MM.1S (cell line): Measurements from ENCODE around the gene SGSM1.

ENCODE experiments used
- DNase-seq: peaks from one replicate; pipeline ENCODE4 v3.0.0-alpha.2; 2015
- H2AFZ ChIP-seq: fragments of 300-600 bp; sonication (generic); 2 replicates; pipeline ENCODE4 v1.6.0; 2016; ENCODE audit warnings: antibody characterized with exemption, low read length
- H3F3A ChIP-seq: fragments of 300-600 bp; sonication (generic); 2 replicates; pipeline ENCODE4 v1.6.1; 2016; ENCODE audit warnings: mild to moderate bottlenecking, antibody characterized with exemption, low read length, moderate library complexity, mixed read lengths; ENCODE audit not compliant: insufficient read depth
- H3K27ac ChIP-seq: fragments of 300-600 bp; sonication (generic); 2 replicates; pipeline ENCODE4 v1.5.1; 2016; ENCODE audit warnings: mild to moderate bottlenecking, low read length
- H3K27me3 ChIP-seq: fragments of 300-600 bp; sonication (generic); replicated peaks from 2 replicates; pipeline ENCODE4 v1.6.0; 2016; ENCODE audit warnings: low read length; ENCODE audit not compliant: insufficient read depth
- H3K36me3 ChIP-seq: fragments of 300-600 bp; sonication (generic); replicated peaks from 2 replicates; pipeline ENCODE4 v1.6.1; 2016; ENCODE audit warnings: mild to moderate bottlenecking, low read length, mixed read lengths; ENCODE audit not compliant: insufficient read depth
- H3K4me1 ChIP-seq: fragments of 300-600 bp; sonication (generic); 2 replicates; pipeline ENCODE4 v1.6.1; 2016; ENCODE audit warnings: low read length, mixed read lengths
- H3K4me2 ChIP-seq: fragments of 300-600 bp; sonication (generic); 2 replicates; pipeline ENCODE4 v1.6.0; 2016; ENCODE audit warnings: low read depth, low read length
- H3K4me3 ChIP-seq: fragments of 300-600 bp; sonication (generic); 2 replicates; pipeline ENCODE4 v1.5.1; 2016; ENCODE audit warnings: low read length, mixed read lengths
- H3K79me2 ChIP-seq: fragments of 300-600 bp; sonication (generic); 2 replicates; pipeline ENCODE4 v1.6.1; 2016; ENCODE audit warnings: mixed run types, low read length, mixed read lengths
- H3K9ac ChIP-seq: fragments of 300-600 bp; sonication (generic); 2 replicates; pipeline ENCODE4 v1.6.1; 2016; ENCODE audit warnings: low read length, mixed read lengths
- H3K9me2 ChIP-seq: fragments of 300-600 bp; sonication (generic); replicated peaks from 2 replicates; pipeline ENCODE4 v1.6.1; 2016; ENCODE audit warnings: mild to moderate bottlenecking, low read length, mixed read lengths; ENCODE audit not compliant: insufficient read depth
- H3K9me3 ChIP-seq: fragments of 300-600 bp; sonication (generic); replicated peaks from 2 replicates; pipeline ENCODE4 v1.6.1; 2016; ENCODE audit warnings: mild to moderate bottlenecking, low read length, mixed read lengths; ENCODE audit not compliant: insufficient read depth
- H4K20me1 ChIP-seq: fragments of 300-600 bp; sonication (generic); 2 replicates; pipeline ENCODE4 v1.6.1; 2016; ENCODE audit warnings: mild to moderate bottlenecking, low read length, moderate library complexity, mixed read lengths; ENCODE audit not compliant: insufficient read depth
- CTCF ChIP-seq: fragments of 300-600 bp; sonication (generic); IDR thresholded peaks from 2 replicates; pipeline ENCODE4 v1.5.1; 2016; ENCODE audit warnings: antibody characterized with exemption, low read length, mixed read lengths
- EZH2 ChIP-seq: fragments of 300-600 bp; sonication (generic); optimal IDR thresholded peaks from 2 replicates; pipeline ENCODE3; 2017; ENCODE audit warnings: low read depth, mild to moderate bottlenecking, antibody characterized with exemption, low read length, mixed read lengths
- EZH2phosphoT487 ChIP-seq: fragments of 300-600 bp; sonication (generic); IDR thresholded peaks from 2 replicates; pipeline ENCODE4 v1.6.1; 2018; ENCODE audit warnings: antibody characterized with exemption, low read length

The SGSM1 gene

GRCh38 chr22:24765166-24765565 lies 40.8 kb upstream of the SGSM1 start:
- TF ChIP-seq EZH2phosphoT487 = no peak
- TF ChIP-seq CTCF = no peak
- TF ChIP-seq EZH2 = no peak
- Histone ChIP-seq H3K9me2 (no peaks in the 10 kb centered on the region), H3K9me3 (no peaks in the 10 kb centered on the region), H3K4me3 (no peak overlapping the region), H3K9ac (no peak overlapping the region), H3F3A (0 out of 2 replicates have a peak, but pooled peaks cover 4% of the 10 kb centered on the region), H3K79me2 (no peaks in the 10 kb centered on the region), H3K36me3 (no peaks in the 10 kb centered on the region), H2AFZ (no peak overlapping the region), H3K27ac (no peak overlapping the region), H3K27me3 (peaks cover 5% of the 10 kb centered on the region; the same call in 1 of the 2 replicates), H3K4me1 (no peaks in the 10 kb centered on the region), H3K4me2 (no peak overlapping the region), H4K20me1 (no peaks in the 10 kb centered on the region)
- DNase-seq = no peak

- Histone ChIP-seq H3K9me3 (no peaks in the 10 kb centered on the region), H2AFZ (0 out of 2 replicates have a peak overlapping the region, but pooled peaks have one; percentile 34), H3K27ac (peak overlapping the region; percentile 12; the same call in 1 of the 2 replicates), H3K4me3 (no peak overlapping the region), H3K4me1 (no peaks in the 10 kb centered on the region), H3K9ac (no peak overlapping the region), H3F3A (0 out of 2 replicates have a peak, but pooled peaks cover 4% of the 10 kb centered on the region), H3K9me2 (no peaks in the 10 kb centered on the region), H4K20me1 (no peaks in the 10 kb centered on the region), H3K36me3 (no peaks in the 10 kb centered on the region), H3K79me2 (no peaks in the 10 kb centered on the region), H3K4me2 (peak overlapping the region; percentile 42; the same call in 1 of the 2 replicates), H3K27me3 (peaks cover 8% of the 10 kb centered on the region)
- peak; percentile 85 for TF ChIP-seq CTCF
- TF ChIP-seq EZH2phosphoT487 = no peak
- DNase-seq = peak; percentile 60
Measured at GRCh38 chr22:24768537-24769374, 37.3 kb upstream of the SGSM1 start.

GRCh38 chr22:24772493-24773220 lies 33.4 kb upstream of the SGSM1 start:
- Histone ChIP-seq H3K27ac (no peak overlapping the region), H3K79me2 (no peaks in the 10 kb centered on the region), H3K4me1 (no peaks in the 10 kb centered on the region), H3K9me3 (no peaks in the 10 kb centered on the region), H3K27me3 (peaks cover 24% of the 10 kb centered on the region), H3K4me3 (no peak overlapping the region), H4K20me1 (no peaks in the 10 kb centered on the region), H3F3A (0 out of 2 replicates have a peak, but pooled peaks cover 3% of the 10 kb centered on the region), H3K4me2 (no peak overlapping the region), H3K36me3 (no peaks in the 10 kb centered on the region), H3K9me2 (no peaks in the 10 kb centered on the region), H2AFZ (no peak overlapping the region), H3K9ac (no peak overlapping the region)
- TF ChIP-seq EZH2 = no peak
- peak; percentile 35 for TF ChIP-seq CTCF
- no peak for TF ChIP-seq EZH2phosphoT487
- DNase-seq = no peak
